ENCODE data around the gene PAGE2B. TPM values are rescaled to one million over a fixed set of nuclear protein-coding genes. Genes with fewer than 3 reads are reported as not detected.
A peak's percentile ranks its signal among the peaks of the same experiment; 100 is the strongest.
"Not testable (repeated sequence)": the region's sequence is repeated elsewhere in the genome, so short reads cannot be mapped to it uniquely, and the experiment has no call there.

PAGE2B gene
- total RNA-seq, 1 experiment from 2014 or later = not detected

GRCh38 chrX:55056820-55057674 lies 17.8 kb upstream of the PAGE2B start (continued):
- TF ChIP-seq JUND (IDR thresholded peaks at IDR 0.05) = no peak

DNA sequence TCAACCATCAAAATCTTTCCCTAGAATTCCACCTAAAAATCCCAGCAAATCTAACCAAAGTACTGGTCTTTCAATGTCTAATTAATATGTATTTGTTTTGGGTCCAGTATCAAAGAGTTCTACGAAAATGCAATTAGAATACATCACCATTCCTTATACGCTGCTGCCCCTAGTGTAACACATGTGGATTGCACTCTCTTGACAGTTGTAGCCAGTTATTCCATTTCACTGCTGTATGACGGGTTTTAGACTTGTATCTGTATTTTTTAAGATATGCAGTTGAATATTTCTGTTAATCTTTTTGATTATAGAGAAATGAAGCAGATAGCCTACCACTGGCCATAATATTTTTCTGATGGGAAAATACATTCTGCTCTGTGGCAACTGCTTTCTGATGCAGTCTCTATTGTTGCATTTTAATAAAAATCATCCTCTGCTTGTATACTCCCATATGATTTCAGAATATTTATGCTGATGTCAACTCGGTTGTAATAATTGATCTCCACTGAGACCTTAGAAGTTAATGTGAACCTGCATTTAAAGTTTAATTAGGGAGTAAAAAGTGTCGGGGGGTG lies 17.1 kb upstream of the PAGE2B start:
- ATAC-seq = peak; percentile 80
- Histone ChIP-seq H3K9me2 (ENCODE audit: insufficient read depth) (no peaks in the 10 kb centered on the region), H3K79me2 (ENCODE audit: insufficient read depth, low read length) (no peaks in the 10 kb centered on the region), H3K4me3 (replicated peaks in 1 of 2; ENCODE audit: low read depth in 1 of 2, low read length in 2 of 2) (no peak overlapping the region), H4K20me1 (ENCODE audit: insufficient read depth) (no peaks in the 10 kb centered on the region), H2AFZ (ENCODE audit: low read depth, low read length, poor library complexity, severe bottlenecking) (no peak overlapping the region), H3K36me3 (ENCODE audit: control insufficient read depth in 1 of 2, insufficient read depth in 2 of 2, low read length in 2 of 2) (no peaks in the 10 kb centered on the region), H3K27me3 (ENCODE audit: insufficient read depth, low read length) (no peaks in the 10 kb centered on the region), H3K4me2 (ENCODE audit: low read length) (peak overlapping the region; percentile 43), H3K27ac (ENCODE audit: low read depth, low read length) (no peak overlapping the region), H3K9me3 (ENCODE audit: control insufficient read depth in 1 of 2, insufficient read depth in 1 of 2, low read depth in 1 of 2, low read length in 2 of 2) (no peaks in the 10 kb centered on the region), H3K4me1 (ENCODE audit: control insufficient read depth in 1 of 2, insufficient read depth in 2 of 2, low read length in 2 of 2) (no peaks in the 10 kb centered on the region), H3K9ac (ENCODE audit: low read length) (no peak overlapping the region)
- TF ChIP-seq, protein P1, sequence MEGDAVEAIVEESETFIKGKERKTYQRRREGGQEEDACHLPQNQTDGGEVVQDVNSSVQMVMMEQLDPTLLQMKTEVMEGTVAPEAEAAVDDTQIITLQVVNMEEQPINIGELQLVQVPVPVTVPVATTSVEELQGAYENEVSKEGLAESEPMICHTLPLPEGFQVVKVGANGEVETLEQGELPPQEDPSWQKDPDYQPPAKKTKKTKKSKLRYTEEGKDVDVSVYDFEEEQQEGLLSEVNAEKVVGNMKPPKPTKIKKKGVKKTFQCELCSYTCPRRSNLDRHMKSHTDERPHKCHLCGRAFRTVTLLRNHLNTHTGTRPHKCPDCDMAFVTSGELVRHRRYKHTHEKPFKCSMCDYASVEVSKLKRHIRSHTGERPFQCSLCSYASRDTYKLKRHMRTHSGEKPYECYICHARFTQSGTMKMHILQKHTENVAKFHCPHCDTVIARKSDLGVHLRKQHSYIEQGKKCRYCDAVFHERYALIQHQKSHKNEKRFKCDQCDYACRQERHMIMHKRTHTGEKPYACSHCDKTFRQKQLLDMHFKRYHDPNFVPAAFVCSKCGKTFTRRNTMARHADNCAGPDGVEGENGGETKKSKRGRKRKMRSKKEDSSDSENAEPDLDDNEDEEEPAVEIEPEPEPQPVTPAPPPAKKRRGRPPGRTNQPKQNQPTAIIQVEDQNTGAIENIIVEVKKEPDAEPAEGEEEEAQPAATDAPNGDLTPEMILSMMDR (IDR thresholded peaks at IDR 0.05 in 2 of 3, conservative IDR thresholded peaks at IDR 0.05 in 1 of 3; ENCODE audit: borderline replicate concordance in 1 of 3, insufficient read depth in 1 of 3, low read depth in 2 of 3, low read length in 2 of 3) = peak; percentile 44 to 67 (median 65); a peak in 5 of 6 replicates
- TF ChIP-seq RAD21 (IDR thresholded peaks at IDR 0.05; ENCODE audit: low read depth) = peak; percentile 76
- no peak for TF ChIP-seq SP1 (IDR thresholded peaks at IDR 0.05; ENCODE audit: low read depth)
- RAD21 ChIA-PET (ENCODE audit: low non-redundant PET in 1 of 2, low total read pairs in 2 of 2, uncharacterized antibody in 2 of 2, unreplicated experiment in 2 of 2) = no interaction called here
- DNase-seq (ENCODE audit: low read depth, low spot score) = peak; percentile 16
- BruUV-seq (replicated peaks) = no TSS peak
- intact Hi-C loops (cut with micrococcal nuclease) = loop anchor here (1.0 to 10.0 kb wide), 3 partner anchors 166 to 423 kb away; no protein-coding TSS in a partner anchor
- POLR2A ChIA-PET = no interaction called here
- CTCF ChIA-PET = interaction anchor here (0.6 to 1.0 kb wide), 2 partner anchors 166 to 418 kb away, joined by 3 to 5 read pairs; no protein-coding TSS in a partner anchor

DNA sequence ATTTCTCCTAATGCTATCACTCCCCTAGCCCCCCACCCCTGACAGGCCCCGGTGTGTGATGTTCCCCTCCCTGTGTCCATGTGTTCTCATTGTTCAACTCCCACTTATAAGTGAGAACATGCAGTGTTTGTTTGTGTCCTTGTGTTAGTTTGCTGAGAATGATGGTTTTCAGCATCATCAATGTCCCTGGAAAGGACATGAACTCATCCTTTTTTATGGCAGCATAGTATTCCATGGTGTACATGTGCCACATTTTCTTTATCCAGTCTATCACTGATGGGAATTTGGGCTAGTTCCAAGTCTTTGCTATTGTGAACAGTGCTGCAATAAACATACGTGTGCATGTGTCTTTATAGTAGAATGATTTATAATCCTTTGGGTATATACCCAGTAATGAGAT lies 7.7 kb upstream of the PAGE2B start:
- ATAC-seq; RAD21 ChIA-PET (ENCODE audit: low non-redundant PET in 1 of 2, low total read pairs in 2 of 2, uncharacterized antibody in 2 of 2, unreplicated experiment in 2 of 2); H3K36me3 ChIP-seq (ENCODE audit: control insufficient read depth in 1 of 2, insufficient read depth in 2 of 2, low read length in 2 of 2); H3K27me3 ChIP-seq (ENCODE audit: insufficient read depth, low read length); H3K4me3 ChIP-seq (replicated peaks in 1 of 2; ENCODE audit: low read depth in 1 of 2, low read length in 2 of 2); H3K9me2 ChIP-seq (ENCODE audit: insufficient read depth); H3K9me3 ChIP-seq (ENCODE audit: control insufficient read depth in 1 of 2, insufficient read depth in 1 of 2, low read depth in 1 of 2, low read length in 2 of 2); BruUV-seq (replicated peaks); H3K79me2 ChIP-seq (ENCODE audit: insufficient read depth, low read length); H3K27ac ChIP-seq (ENCODE audit: low read depth, low read length); CTCF ChIA-PET; H4K20me1 ChIP-seq (ENCODE audit: insufficient read depth); H3K4me1 ChIP-seq (ENCODE audit: control insufficient read depth in 1 of 2, insufficient read depth in 2 of 2, low read length in 2 of 2); H3K9ac ChIP-seq (ENCODE audit: low read length); H2AFZ ChIP-seq (ENCODE audit: low read depth, low read length, poor library complexity, severe bottlenecking); POLR2A ChIA-PET; H3K4me2 ChIP-seq (ENCODE audit: low read length); intact Hi-C loops (cut with micrococcal nuclease); DNase-seq (ENCODE audit: low read depth, low spot score): not testable (repeated sequence)
